ENCODE data around the gene DHRS4.
A peak's percentile ranks its signal among the peaks of the same experiment; 100 is the strongest.

GRCh38 chr14:23929822-23930294 is 23.7 kb upstream of the DHRS4 start:
- TF ChIP-seq CTCF (IDR thresholded peaks at IDR 0.05) (peak; percentile 68 to 81 (median 77)), POLR2A (IDR thresholded peaks at IDR 0.05) (no peak)
